Heart right ventricle (tissue), 16 donors: ENCODE data around the gene NBEA. TPM values are rescaled to one million over a fixed set of nuclear protein-coding genes. Genes with fewer than 3 reads are reported as not detected.
A peak's percentile ranks its signal among the peaks of the same experiment; 100 is the strongest.

Experiments
- ATAC-seq, 8 donors: fragments of 200-7000 bp; cut with Tn5 transposase; one replicate each; pipeline ENCODE4 v1.9.1; 2020; ENCODE audit warnings: mild to moderate bottlenecking in 8 of 8, moderate library complexity in 8 of 8, moderate number of reproducible peaks in 1 of 8
- DNase-seq, 2 donors: peaks; one replicate each; pipeline ENCODE4 v3.0.0-alpha.2; 2020
- H3K27ac ChIP-seq, 10 donors: fragments of 200-600 bp; sonication (generic) in 2 of 10; one replicate each; pipeline versions ENCODE4 v1.5.0 to v1.8.0; 2020 to 2022; ENCODE audit warnings: mild to moderate bottlenecking in 3 of 10
- H3K27me3 ChIP-seq, 7 donors: fragments of 200-600 bp; one replicate each; pipeline ENCODE4 v1.8.0; 2021 to 2022; ENCODE audit warnings: mild to moderate bottlenecking in 2 of 7
- H3K36me3 ChIP-seq, 9 donors: fragments of 200-600 bp; sonication (generic) in 1 of 9; one replicate each; pipeline versions ENCODE4 v1.5.0 to v1.8.0; 2020 to 2022; ENCODE audit warnings: mild to moderate bottlenecking in 2 of 9
- H3K4me1 ChIP-seq, 9 donors: fragments of 200-600 bp; sonication (generic) in 1 of 9; one replicate each; pipeline versions ENCODE4 v1.5.0 to v1.8.0; 2020 to 2022; ENCODE audit warnings: mild to moderate bottlenecking in 4 of 9
- H3K4me3 ChIP-seq, 10 donors: fragments of 200-600 bp; sonication (generic) in 2 of 10; one replicate each; pipeline versions ENCODE4 v1.5.0 to v1.8.0; 2020 to 2022; ENCODE audit warnings: mild to moderate bottlenecking in 7 of 10, moderate library complexity in 2 of 10
- H3K9me3 ChIP-seq, 11 donors: fragments of 200-600 bp in 10 of 11; sonication (generic) in 2 of 11; one replicate each; pipeline versions ENCODE4 v1.5.0 to v1.8.0; 2013 to 2022; ENCODE audit warnings: mild to moderate bottlenecking in 2 of 11, control low read depth in 1 of 11, moderate library complexity in 1 of 11
- CTCF ChIP-seq, 9 donors: fragments of 200-600 bp; sonication (generic) in 2 of 9; IDR thresholded peaks; one replicate each; pipeline versions ENCODE4 v1.5.0 to v1.8.0; 2021 to 2022; ENCODE audit warnings: antibody characterized with exemption in 9 of 9, mild to moderate bottlenecking in 5 of 9, moderate library complexity in 1 of 9
- WGBS, 2 donors: extraction: QIAGEN DNeasy Blood & Tissue Kit; methylation state at CpG; one replicate each; pipeline ENCODE4 v1.1.7; 2013; ENCODE audit warnings: inconsistent platforms in 1 of 2; 5-methylcytosine and 5-hydroxymethylcytosine counted together
- intact Hi-C, 10 donors: fragments of 100-400 bp; cut with DNase I; formaldehyde crosslinking; loops; one replicate each; pipeline versions ENCODE4 v1.11.1 to v1.14.2; 2022
- polyA plus RNA-seq, 2 donors: library from polyadenylated mRNA; stranded (reverse); fragments of 200-250 nt; gene quantifications; one replicate each; pipeline ENCODE4 v1.2.3, GENCODE V29; 2013
- total RNA-seq, 10 donors: library from RNA; stranded (reverse); fragmentation: NEBNext Ultra II Directional in 3 of 10; extraction: Animal tissue kit (Norgen Biotek cat#: 25700) in 3 of 10; gene quantifications; one replicate each; pipeline versions ENCODE4 v1.2.1 to v1.2.4, GENCODE V29; 2021 to 2023
- donor health status: Arrhythmogenic right ventricular cardiomyopathy.
- donor health status: ischemic (EF 13 %, LVEDD 7.1; RV severe dilation, severe dysfunction).
- donor health status: healthy with polysubstance abuse.
- donor health status: DM: no; HTN: yes; CAD: no.
- donor health status: DM: no; HTN: no; CAD: no.
- donor health status: ischemic (EF 25% LVEDD 6.9; RV normal size, moderate dysfunction).
- donor health status: ischemic (EF 25% LVEDD 5.7; RV mildly dilated, moderate dysfunction).
- donor health status: healthy.
- donor health status: DM: yes; HTN: yes; CAD: no.
- donor health status: Ischemic cardiomyopathy.
- donor health status: ischemic (EF 35%, LVEDD 5.7; RV mildly dilated, moderate dysfunction).
- donor health status: nonischemic (EF 11% LVEDD 7.7; RV severe dilation, severe dysfunction).
- donor health status: DM: yes; HTN: yes; CAD: no.
- donor health status: PGD.
- donor health status: ischemic (EF 29% LVEDD 5.4; RV normal size, mild dysfunction).
- donor health status: nonischemic (EF 23%, LVEDD 6.1; RV moderate dilation, normal function).

Gene NBEA
- total and polyA plus RNA-seq, 12 donors, result 4.3 to 30.6 (median 24.5) TPM

- ATAC-seq (no peak), DNase-seq (no peak)
- intact Hi-C loops, result no loop called here
- H3K27ac ChIP-seq, result no peak overlapping the region
- H3K36me3 ChIP-seq, result peaks cover 0 to 31% (median 0%) of the 10 kb centered on the region in 9 donors
- no peak for TF ChIP-seq CTCF (IDR thresholded peaks at IDR 0.05)
- H3K27me3 ChIP-seq, result no peaks in the 10 kb centered on the region
- H3K4me1 ChIP-seq, result no peaks in the 10 kb centered on the region
- WGBS, 2 donors, result 90 to 91% methylated on average over 4 of the region's 4 CpGs
- H3K4me3 ChIP-seq, result no peak overlapping the region
- peaks cover 0 to 6% (median 0%) of the 10 kb centered on the region in 11 donors for H3K9me3 ChIP-seq
These were observed 310.6 kb downstream of the NBEA start for GRCh38 chr13:35252536-35253205.

GRCh38 chr13:35255241-35255640 is 313.2 kb downstream of the NBEA start:
- TF ChIP-seq CTCF (IDR thresholded peaks at IDR 0.05), result no peak
- intact Hi-C loops, result no loop called here
- peak in 1 of 2 donors; percentile 13 for DNase-seq
- no peak overlapping the region for H3K4me3 ChIP-seq
- WGBS, 2 donors, result 94 to 96% methylated on average over 8 of the region's 8 CpGs
- H3K27me3 ChIP-seq, result no peaks in the 10 kb centered on the region
- no peak overlapping the region for H3K27ac ChIP-seq
- peaks cover 0 to 27% (median 0%) of the 10 kb centered on the region in 9 donors for H3K36me3 ChIP-seq
- no peaks in the 10 kb centered on the region for H3K9me3 ChIP-seq
- H3K4me1 ChIP-seq, result no peaks in the 10 kb centered on the region
- peak in 4 of 8 donors; percentile 38 to 78 (median 72) for ATAC-seq

GRCh38 chr13:35256459-35257148 is 314.5 kb downstream of the NBEA start:
- 95 to 96% methylated on average over 9 of the region's 9 CpGs for WGBS, 2 donors
- ATAC-seq (peak in 1 of 8 donors; percentile 65), DNase-seq (no peak)
- Histone ChIP-seq H3K9me3 (no peaks in the 10 kb centered on the region), H3K4me1 (no peaks in the 10 kb centered on the region), H3K36me3 (peaks cover 0 to 18% (median 0%) of the 10 kb centered on the region in 9 donors), H3K27me3 (no peaks in the 10 kb centered on the region), H3K27ac (no peak overlapping the region), H3K4me3 (no peak overlapping the region)
- intact Hi-C loops, result no loop called here
- TF ChIP-seq CTCF (IDR thresholded peaks at IDR 0.05), result no peak

- Histone ChIP-seq H3K27ac (no peak overlapping the region), H3K4me3 (no peak overlapping the region), H3K9me3 (peaks cover 0 to 12% (median 2%) of the 10 kb centered on the region in 11 donors), H3K36me3 (no peaks in the 10 kb centered on the region), H3K4me1 (no peaks in the 10 kb centered on the region), H3K27me3 (no peaks in the 10 kb centered on the region)
- ATAC-seq, result no peak
- no peak for DNase-seq
- no peak for TF ChIP-seq CTCF (IDR thresholded peaks at IDR 0.05)
- intact Hi-C loops, result no loop called here
These were observed 318.2 kb downstream of the NBEA start for GRCh38 chr13:35260316-35260715.
